ENCODE measurements around the gene AUH. TPM values are rescaled to one million over a fixed set of nuclear protein-coding genes. Genes with fewer than 3 reads are reported as not detected.

AUH gene
- total and polyA plus RNA-seq, 12 donors, result 16.3 to 56.3 (median 44.2) TPM

DNA sequence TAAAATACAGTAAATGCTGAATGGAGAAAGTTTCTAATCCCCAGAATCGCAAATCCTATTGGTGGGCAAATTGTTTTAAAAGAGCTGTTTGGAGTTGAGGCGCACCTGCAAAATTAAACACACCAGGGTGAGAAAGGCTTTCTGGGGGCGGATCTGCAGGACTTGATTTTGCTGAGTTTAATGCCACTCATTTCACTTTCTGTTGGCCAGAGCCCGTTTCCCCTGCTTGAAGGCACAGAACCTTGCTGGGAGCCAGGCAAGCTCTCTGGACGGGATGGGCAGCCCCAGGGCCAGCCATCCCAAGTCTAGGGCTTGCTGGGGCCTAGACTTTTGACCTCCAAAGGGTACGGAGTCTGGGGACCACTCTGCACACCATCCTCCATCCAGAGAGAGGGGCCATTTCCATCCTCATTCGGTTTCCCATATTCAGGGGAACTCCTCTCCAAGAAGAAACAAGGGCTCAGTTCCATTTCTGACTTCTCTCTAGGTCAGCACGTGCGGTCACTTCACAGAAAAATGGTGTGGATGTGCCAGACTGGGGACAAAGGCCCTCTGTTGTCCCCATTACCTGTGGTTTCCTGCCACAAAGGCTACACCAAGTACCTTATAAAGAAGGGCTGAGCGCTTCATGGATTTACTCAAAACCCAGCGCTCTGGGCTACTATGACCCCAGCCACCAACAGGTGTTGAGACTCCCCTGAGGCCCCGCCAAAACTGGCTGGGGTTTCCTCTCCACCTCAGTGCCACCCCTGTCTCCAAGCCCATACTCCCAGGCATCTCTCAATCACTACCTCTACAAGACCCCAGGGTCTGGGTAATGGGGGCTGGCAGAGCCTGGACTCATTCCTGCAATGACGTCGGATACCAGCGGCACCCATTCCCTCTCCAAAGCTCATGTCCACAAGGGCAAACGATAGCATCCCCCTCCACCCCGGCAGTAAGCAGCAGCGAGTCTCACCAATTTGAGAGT is 170.0 kb downstream of the AUH start:
- no peaks in the 10 kb centered on the region for H3K36me3 ChIP-seq
- H3K4me3 ChIP-seq, result peak overlapping the region in 2 of 10 donors; percentile 49 to 58
- H3K27ac ChIP-seq, result peak overlapping the region; percentile 90 to 100 (median 98)
- no peak for ATAC-seq
- no peaks in the 10 kb centered on the region for H3K27me3 ChIP-seq
- no peak for DNase-seq
- intact Hi-C loops (cut with DNase I), result loop anchor here (2.0 to 10.0 kb wide), 15 partner anchors 63 to 269 kb away; partner anchors contain the start of genes NFIL3 (in 4 of the 10) and AUH (in 3 of the 10)
- peaks cover 0 to 67% (median 46%) of the 10 kb centered on the region in 9 donors for H3K4me1 ChIP-seq
- WGBS, 2 donors, result 77 to 80% methylated on average over 18 of the region's 18 CpGs
- H3K9me3 ChIP-seq, result peaks cover 0 to 4% (median 0%) of the 10 kb centered on the region in 11 donors
- TF ChIP-seq, protein P1, sequence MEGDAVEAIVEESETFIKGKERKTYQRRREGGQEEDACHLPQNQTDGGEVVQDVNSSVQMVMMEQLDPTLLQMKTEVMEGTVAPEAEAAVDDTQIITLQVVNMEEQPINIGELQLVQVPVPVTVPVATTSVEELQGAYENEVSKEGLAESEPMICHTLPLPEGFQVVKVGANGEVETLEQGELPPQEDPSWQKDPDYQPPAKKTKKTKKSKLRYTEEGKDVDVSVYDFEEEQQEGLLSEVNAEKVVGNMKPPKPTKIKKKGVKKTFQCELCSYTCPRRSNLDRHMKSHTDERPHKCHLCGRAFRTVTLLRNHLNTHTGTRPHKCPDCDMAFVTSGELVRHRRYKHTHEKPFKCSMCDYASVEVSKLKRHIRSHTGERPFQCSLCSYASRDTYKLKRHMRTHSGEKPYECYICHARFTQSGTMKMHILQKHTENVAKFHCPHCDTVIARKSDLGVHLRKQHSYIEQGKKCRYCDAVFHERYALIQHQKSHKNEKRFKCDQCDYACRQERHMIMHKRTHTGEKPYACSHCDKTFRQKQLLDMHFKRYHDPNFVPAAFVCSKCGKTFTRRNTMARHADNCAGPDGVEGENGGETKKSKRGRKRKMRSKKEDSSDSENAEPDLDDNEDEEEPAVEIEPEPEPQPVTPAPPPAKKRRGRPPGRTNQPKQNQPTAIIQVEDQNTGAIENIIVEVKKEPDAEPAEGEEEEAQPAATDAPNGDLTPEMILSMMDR (IDR thresholded peaks at IDR 0.05), result no peak

DNA sequence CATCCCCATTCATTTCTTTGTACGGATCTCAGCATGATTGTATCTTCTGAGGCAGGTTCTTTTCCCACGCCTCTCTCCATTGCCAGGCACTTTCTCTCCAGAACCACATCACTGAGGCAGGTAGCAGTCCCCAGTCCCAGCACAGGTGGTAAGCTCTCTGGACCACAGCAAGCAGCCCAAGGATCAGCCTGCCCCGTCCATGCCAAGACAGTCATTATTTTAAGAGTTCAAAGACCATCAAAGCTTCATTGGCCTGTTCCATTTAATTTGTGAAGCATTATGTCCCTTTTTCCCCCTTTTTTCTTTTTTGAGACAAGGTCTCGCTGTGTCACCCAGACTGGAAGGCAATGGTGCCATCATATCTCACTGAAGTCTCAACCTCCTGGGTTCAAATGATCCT is 171.7 kb downstream of the AUH start:
- H3K9me3 ChIP-seq, result peaks cover 0 to 4% (median 0%) of the 10 kb centered on the region in 11 donors
- no peaks in the 10 kb centered on the region for H3K36me3 ChIP-seq
- H3K27me3 ChIP-seq, result no peaks in the 10 kb centered on the region
- 98% methylated on average over 4 of the region's 4 CpGs for WGBS, 2 donors
- H3K27ac ChIP-seq, result no peak overlapping the region
- ATAC-seq, result no peak
- no peak for DNase-seq
- H3K4me1 ChIP-seq, result peaks cover 0 to 57% (median 39%) of the 10 kb centered on the region in 9 donors
- no peak overlapping the region for H3K4me3 ChIP-seq
- intact Hi-C loops (cut with DNase I), result loop anchor here (5.0 to 10.0 kb wide), 11 partner anchors 65 to 268 kb away; partner anchors contain the start of genes AUH (in 3 of the 10) and NFIL3 (in 3 of the 10)
- TF ChIP-seq, protein P1 (IDR thresholded peaks at IDR 0.05), result no peak

DNA sequence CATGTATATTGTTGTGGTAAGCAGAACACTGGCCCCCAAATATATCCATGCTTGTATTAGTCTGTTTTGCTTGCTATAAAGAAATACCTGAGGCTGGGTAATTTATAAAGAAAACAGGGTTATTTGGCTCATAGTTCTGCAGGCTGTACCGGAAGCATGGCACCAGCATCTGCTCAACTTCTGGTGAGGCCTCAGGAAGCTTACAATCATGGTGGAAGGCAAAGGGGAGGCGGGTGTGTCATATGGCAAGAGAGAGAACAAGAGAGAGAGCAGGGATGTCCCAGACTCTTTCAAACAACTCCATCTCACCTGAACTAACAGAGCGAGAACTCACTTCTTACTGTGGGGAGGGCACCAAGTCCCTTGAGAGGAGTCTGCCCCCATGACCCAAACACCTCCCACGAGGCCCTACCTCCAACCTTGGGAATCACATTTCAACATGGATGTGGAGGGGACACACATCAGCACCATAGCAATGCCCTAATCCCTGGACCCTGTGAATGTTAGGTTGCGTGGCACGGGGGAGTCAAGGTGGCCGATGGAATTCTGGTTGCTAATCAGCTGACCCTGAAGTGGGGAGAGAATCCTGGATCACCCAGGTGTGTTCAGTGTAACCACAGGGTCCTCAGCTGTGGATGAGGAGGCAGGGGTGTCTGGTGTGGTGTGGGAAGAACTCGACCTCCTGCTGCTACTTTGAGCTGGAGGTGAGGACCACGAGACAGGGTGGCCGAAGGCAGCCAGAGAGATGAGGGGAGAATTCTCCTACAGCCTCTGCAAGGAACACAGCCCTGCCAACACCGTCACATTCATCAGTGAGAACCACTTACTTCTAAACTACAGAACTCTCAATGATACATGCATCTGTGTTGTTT is 172.8 kb downstream of the AUH start:
- ATAC-seq, result no peak
- H3K9me3 ChIP-seq, result peaks cover 0 to 4% (median 0%) of the 10 kb centered on the region in 11 donors
- no peak for DNase-seq
- H3K4me3 ChIP-seq, result no peak overlapping the region
- intact Hi-C loops (cut with DNase I), result no loop called here
- H3K4me1 ChIP-seq, result peaks cover 0 to 47% (median 29%) of the 10 kb centered on the region in 9 donors
- 97 to 98% methylated on average over 11 of the region's 11 CpGs for WGBS, 2 donors
- no peaks in the 10 kb centered on the region for H3K27me3 ChIP-seq
- TF ChIP-seq, protein P1 (IDR thresholded peaks at IDR 0.05), result no peak
- H3K27ac ChIP-seq, result no peak overlapping the region
- H3K36me3 ChIP-seq, result no peaks in the 10 kb centered on the region

DNA sequence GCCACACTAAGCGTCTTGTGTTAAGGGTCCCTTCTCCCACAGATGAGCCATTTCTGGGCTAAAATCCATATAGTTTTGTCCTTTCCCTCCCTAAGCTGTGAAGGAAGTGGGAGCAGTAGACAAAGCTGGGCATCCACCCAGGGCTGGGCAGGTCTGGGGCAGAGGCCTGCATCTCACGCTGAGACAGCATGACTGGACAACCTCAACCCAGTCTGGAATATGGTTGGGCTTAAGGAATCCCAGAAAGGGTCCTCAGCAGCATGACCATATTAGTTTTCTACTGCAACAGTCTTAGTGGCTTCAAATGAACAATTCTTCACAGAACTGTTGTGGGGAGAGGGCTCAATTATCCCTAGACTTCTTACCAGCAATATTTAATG is 173.8 kb downstream of the AUH start:
- H3K27ac ChIP-seq, result peak overlapping the region in 8 of 10 donors; percentile 27 to 63 (median 46)
- H3K4me3 ChIP-seq, result no peak overlapping the region
- DNase-seq, result no peak
- TF ChIP-seq, protein P1 (IDR thresholded peaks at IDR 0.05), result no peak
- intact Hi-C loops (cut with DNase I), result no loop called here
- ATAC-seq, result peak in 6 of 8 donors; percentile 36 to 59 (median 46)
- 48 to 58% methylated on average over 2 of the region's 2 CpGs for WGBS, 2 donors
- peaks cover 0 to 4% (median 0%) of the 10 kb centered on the region in 11 donors for H3K9me3 ChIP-seq
- H3K36me3 ChIP-seq, result no peaks in the 10 kb centered on the region
- H3K27me3 ChIP-seq, result no peaks in the 10 kb centered on the region
- H3K4me1 ChIP-seq, result peaks cover 0 to 39% (median 27%) of the 10 kb centered on the region in 9 donors

Data from heart right ventricle (tissue), 16 donors.